SK-N-SH (cell line): ENCODE data around the gene GDPD4. TPM values are rescaled to one million over a fixed set of nuclear protein-coding genes. Genes with fewer than 3 reads are reported as not detected.

Source experiments
- CTCF ChIA-PET: fragments of 300-600, 350-600 bp; formaldehyde crosslinking; extraction: SDS; loops from one replicate; lab custom pipeline; 2021; lab: Yijun Ruan, JAX
- POLR2A ChIA-PET: fragments of 350-600 bp; sonication (Branson Sonifier 250); formaldehyde crosslinking; extraction: SDS; loops from one replicate; lab custom pipeline; 2020; ENCODE audit warnings: antibody characterized with exemption, inconsistent platforms; lab: Yijun Ruan, JAX
- DNase-seq: peaks from one replicate; pipeline ENCODE4 v3.0.0; 2012
- H2AFZ ChIP-seq: fragments of 200-600 bp; sonication (generic); 2 replicates; pipeline ENCODE4 v1.8.1; 2016; ENCODE audit warnings: antibody characterized with exemption, mild to moderate bottlenecking, low read depth
- H3F3A ChIP-seq: fragments of 200-600 bp; sonication (generic); replicated peaks from 2 replicates; pipeline ENCODE3; 2016; ENCODE audit warnings: antibody characterized with exemption, mild to moderate bottlenecking; ENCODE audit not compliant: insufficient read depth
- H3K27ac ChIP-seq, 2 experiments: fragments of 200-500 bp in 1 of 2; fragments of 200-600 bp in 1 of 2; sonication (Bioruptor generic) in 1 of 2; sonication (generic), shearing (Covaris generic) in 1 of 2; 2 replicates each; pipeline versions ENCODE4 v1.5.1 to v1.6.1; 2014 to 2016; ENCODE audit warnings: low read depth in 2 of 2, inconsistent platforms in 1 of 2, low read length in 1 of 2, mild to moderate bottlenecking in 1 of 2, mixed read lengths in 1 of 2
- H3K27me3 ChIP-seq: fragments of 200-600 bp; sonication (generic), shearing (Covaris generic); 2 replicates; pipeline ENCODE4 v1.6.1; 2016; ENCODE audit warnings: mixed run types; ENCODE audit not compliant: insufficient read depth
- H3K36me3 ChIP-seq, 2 experiments: fragments of 200-500 bp in 1 of 2; fragments of 200-600 bp in 1 of 2; sonication (Bioruptor generic) in 1 of 2; sonication (generic) in 1 of 2; replicated peaks in 1 of 2; 2 replicates each; pipeline versions ENCODE3 to v1.5.1; 2014 to 2016; ENCODE audit warnings: low read length in 1 of 2, mild to moderate bottlenecking in 1 of 2; ENCODE audit not compliant: insufficient read depth in 2 of 2, control insufficient read depth in 1 of 2
- H3K4me1 ChIP-seq, 2 experiments: fragments of 200-500 bp in 1 of 2; fragments of 200-600 bp in 1 of 2; sonication (Bioruptor generic) in 1 of 2; sonication (generic), shearing (Covaris generic) in 1 of 2; 2 replicates each; pipeline versions ENCODE4 v1.5.1 to v1.6.1; 2014 to 2016; ENCODE audit warnings: low read depth in 1 of 2, low read length in 1 of 2, mixed run types in 1 of 2; ENCODE audit not compliant: insufficient read depth in 2 of 2, control insufficient read depth in 1 of 2
- H3K4me2 ChIP-seq: fragments of 200-600 bp; sonication (generic), shearing (Covaris generic); 2 replicates; pipeline ENCODE4 v1.6.1; 2017; ENCODE audit warnings: mixed run types
- H3K4me3 ChIP-seq, 2 experiments: fragments of 200-500 bp in 1 of 2; fragments of 200-600 bp in 1 of 2; sonication (Bioruptor generic) in 1 of 2; sonication (generic), shearing (Covaris generic) in 1 of 2; 2 replicates each; pipeline versions ENCODE4 v1.5.1 to v1.8.1; 2014 to 2016; ENCODE audit warnings: low read depth in 2 of 2, inconsistent platforms in 1 of 2, low read length in 1 of 2, mild to moderate bottlenecking in 1 of 2, mixed read lengths in 1 of 2, moderate library complexity in 1 of 2
- H3K79me2 ChIP-seq: fragments of 200-600 bp; sonication (generic); 2 replicates; pipeline ENCODE4 v1.8.1; 2017; ENCODE audit warnings: mild to moderate bottlenecking; ENCODE audit not compliant: insufficient read depth
- H3K9ac ChIP-seq: fragments of 200-600 bp; sonication (generic); 2 replicates; pipeline ENCODE4 v1.6.1; 2017; ENCODE audit warnings: mixed run types
- H3K9me2 ChIP-seq: fragments of 200-600 bp; sonication (generic); 2 replicates; pipeline ENCODE4 v1.6.1; 2017; ENCODE audit warnings: mixed run types
- H3K9me3 ChIP-seq: fragments of 200-600 bp; sonication (generic); 2 replicates; pipeline ENCODE4 v1.6.1; 2017; ENCODE audit warnings: mixed run types, mild to moderate bottlenecking, moderate library complexity
- H4K20me1 ChIP-seq: fragments of 200-600 bp; sonication (generic); 2 replicates; pipeline ENCODE4 v1.6.1; 2017; ENCODE audit warnings: mild to moderate bottlenecking, mixed run types; ENCODE audit not compliant: insufficient read depth
- EP300 ChIP-seq, 2 experiments: IDR thresholded peaks; 2 replicates each; pipeline versions ENCODE4 v1.4.0 to v1.6.1; 2012; ENCODE audit warnings: borderline replicate concordance in 1 of 2, low read depth in 1 of 2, low read length in 1 of 2
- MEF2A ChIP-seq: IDR thresholded peaks from 2 replicates; pipeline ENCODE4 v1.4.0; 2012; ENCODE audit warnings: low read depth, borderline replicate concordance
- WGBS: methylation state at CpG from one replicate; pipeline ENCODE4 v1.1.6; 2017; ENCODE audit warnings: low lambda C conversion rate; 5-methylcytosine and 5-hydroxymethylcytosine counted together
- polyA plus RNA-seq, 3 experiments: library from polyadenylated mRNA; depleted of rRNA; stranded (reverse); fragments of >200 nt; gene quantifications; 2 replicates each; pipeline ENCODE4 v1.2.3, GENCODE V29; 2012
- TF ChIP-seq, protein P1 (sequence below): IDR thresholded peaks from 2 replicates; pipeline ENCODE4 v1.4.0; 2012; ENCODE audit warnings: low read depth, borderline replicate concordance
- TF ChIP-seq, protein P2 (sequence below): IDR thresholded peaks from 2 replicates; pipeline ENCODE4 v1.6.1; 2012; ENCODE audit warnings: mild to moderate bottlenecking, low read depth, low read length, moderate library complexity

GDPD4 gene
- polyA plus RNA-seq, 1 of the 3 experiments (the other 2 are of a cell fraction), result not detected

GRCh38 chr11:77205467-77206263 lies 95.8 kb downstream of the GDPD4 start (continued):
- TF ChIP-seq, protein P1, sequence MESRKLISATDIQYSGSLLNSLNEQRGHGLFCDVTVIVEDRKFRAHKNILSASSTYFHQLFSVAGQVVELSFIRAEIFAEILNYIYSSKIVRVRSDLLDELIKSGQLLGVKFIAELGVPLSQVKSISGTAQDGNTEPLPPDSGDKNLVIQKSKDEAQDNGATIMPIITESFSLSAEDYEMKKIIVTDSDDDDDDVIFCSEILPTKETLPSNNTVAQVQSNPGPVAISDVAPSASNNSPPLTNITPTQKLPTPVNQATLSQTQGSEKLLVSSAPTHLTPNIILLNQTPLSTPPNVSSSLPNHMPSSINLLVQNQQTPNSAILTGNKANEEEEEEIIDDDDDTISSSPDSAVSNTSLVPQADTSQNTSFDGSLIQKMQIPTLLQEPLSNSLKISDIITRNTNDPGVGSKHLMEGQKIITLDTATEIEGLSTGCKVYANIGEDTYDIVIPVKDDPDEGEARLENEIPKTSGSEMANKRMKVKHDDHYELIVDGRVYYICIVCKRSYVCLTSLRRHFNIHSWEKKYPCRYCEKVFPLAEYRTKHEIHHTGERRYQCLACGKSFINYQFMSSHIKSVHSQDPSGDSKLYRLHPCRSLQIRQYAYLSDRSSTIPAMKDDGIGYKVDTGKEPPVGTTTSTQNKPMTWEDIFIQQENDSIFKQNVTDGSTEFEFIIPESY, result no peak

DNA sequence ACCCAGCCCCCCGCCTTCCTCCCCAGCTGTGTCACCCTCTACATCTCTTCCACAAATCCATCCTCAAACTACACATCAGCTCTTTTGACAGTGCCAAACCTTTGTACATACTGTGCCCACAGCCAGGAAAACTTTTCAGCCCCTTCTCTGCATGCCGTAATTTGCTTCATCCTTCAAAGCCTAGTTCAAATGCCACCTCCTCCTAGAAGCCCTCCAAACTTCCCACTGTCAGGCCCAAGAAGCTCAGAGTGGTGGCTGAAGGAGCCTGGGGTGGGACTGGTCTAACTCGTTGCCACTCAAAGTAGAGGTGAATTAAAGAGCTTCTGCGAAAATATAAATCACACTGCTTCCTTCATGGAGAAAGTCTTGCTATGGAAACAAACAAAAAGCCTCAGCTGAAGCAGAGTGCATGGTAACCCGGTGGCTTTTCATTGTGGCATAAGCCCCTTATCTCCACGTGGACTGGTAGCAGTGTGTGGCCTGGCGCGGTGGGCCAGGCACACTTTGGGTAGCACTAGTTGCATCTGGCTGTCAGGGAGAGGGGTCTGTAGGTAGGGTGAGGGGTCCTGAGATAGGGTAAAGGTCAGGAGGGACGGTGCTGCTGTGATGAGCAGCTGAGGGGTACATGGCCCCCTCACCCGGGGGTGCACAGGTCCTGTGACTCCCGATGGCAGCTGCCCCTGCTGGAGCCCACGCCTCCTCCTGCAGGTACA lies 96.6 kb downstream of the GDPD4 start:
- no peak for DNase-seq
- 82% methylated on average over 4 of the region's 12 CpGs for WGBS
- Histone ChIP-seq H3K27me3 (no peaks in the 10 kb centered on the region), H3K79me2 (no peaks in the 10 kb centered on the region), H3K4me2 (no peak overlapping the region), H3K36me3 (no peaks in the 10 kb centered on the region), H3F3A (no peaks in the 10 kb centered on the region), H3K9me2 (no peaks in the 10 kb centered on the region), H3K4me3 (no peak overlapping the region), H3K27ac (no peak overlapping the region)
- CTCF ChIA-PET, result interaction anchor here (1.0 to 2.2 kb wide), 6 partner anchors 9 to 344 kb away, joined by 3 to 8 read pairs (median 6); partner anchors contain the start of gene MYO7A
- POLR2A ChIA-PET, result no interaction called here
- no peak for TF ChIP-seq MEF2A
- TF ChIP-seq, protein P2, sequence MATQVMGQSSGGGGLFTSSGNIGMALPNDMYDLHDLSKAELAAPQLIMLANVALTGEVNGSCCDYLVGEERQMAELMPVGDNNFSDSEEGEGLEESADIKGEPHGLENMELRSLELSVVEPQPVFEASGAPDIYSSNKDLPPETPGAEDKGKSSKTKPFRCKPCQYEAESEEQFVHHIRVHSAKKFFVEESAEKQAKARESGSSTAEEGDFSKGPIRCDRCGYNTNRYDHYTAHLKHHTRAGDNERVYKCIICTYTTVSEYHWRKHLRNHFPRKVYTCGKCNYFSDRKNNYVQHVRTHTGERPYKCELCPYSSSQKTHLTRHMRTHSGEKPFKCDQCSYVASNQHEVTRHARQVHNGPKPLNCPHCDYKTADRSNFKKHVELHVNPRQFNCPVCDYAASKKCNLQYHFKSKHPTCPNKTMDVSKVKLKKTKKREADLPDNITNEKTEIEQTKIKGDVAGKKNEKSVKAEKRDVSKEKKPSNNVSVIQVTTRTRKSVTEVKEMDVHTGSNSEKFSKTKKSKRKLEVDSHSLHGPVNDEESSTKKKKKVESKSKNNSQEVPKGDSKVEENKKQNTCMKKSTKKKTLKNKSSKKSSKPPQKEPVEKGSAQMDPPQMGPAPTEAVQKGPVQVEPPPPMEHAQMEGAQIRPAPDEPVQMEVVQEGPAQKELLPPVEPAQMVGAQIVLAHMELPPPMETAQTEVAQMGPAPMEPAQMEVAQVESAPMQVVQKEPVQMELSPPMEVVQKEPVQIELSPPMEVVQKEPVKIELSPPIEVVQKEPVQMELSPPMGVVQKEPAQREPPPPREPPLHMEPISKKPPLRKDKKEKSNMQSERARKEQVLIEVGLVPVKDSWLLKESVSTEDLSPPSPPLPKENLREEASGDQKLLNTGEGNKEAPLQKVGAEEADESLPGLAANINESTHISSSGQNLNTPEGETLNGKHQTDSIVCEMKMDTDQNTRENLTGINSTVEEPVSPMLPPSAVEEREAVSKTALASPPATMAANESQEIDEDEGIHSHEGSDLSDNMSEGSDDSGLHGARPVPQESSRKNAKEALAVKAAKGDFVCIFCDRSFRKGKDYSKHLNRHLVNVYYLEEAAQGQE, result no peak
- no peak for TF ChIP-seq EP300 (IDR thresholded peaks at IDR 0.05; ENCODE audit: borderline replicate concordance in 1 of 2, low read depth in 1 of 2, low read length in 1 of 2)
- TF ChIP-seq, all 33 proteins: peak for 0
- Histone ChIP-seq H3K9me3 (no peaks in the 10 kb centered on the region), H2AFZ (no peak overlapping the region), H4K20me1 (no peaks in the 10 kb centered on the region), H3K4me1 (no peaks in the 10 kb centered on the region), H3K9ac (no peak overlapping the region)
